Activated CD8-positive, alpha-beta memory T cell treated with anti-CD3 and anti-CD28 coated beads, Interleukin-2, amount 50 U/mL, for 1 hour (primary cell): ENCODE results near the gene ELL2.
"Not testable (repeated sequence)": the region's sequence is repeated elsewhere in the genome, so short reads cannot be mapped to it uniquely, and the experiment has no call there.

ENCODE experiments used
- DNase-seq: peaks from one replicate; pipeline ENCODE4 v3.0.0-alpha.2; 2020; ENCODE audit errors: extremely low read depth

ELL2 gene

GRCh38 chr5:95838001-95838520, 123.6 kb downstream of the ELL2 start:
- no peak for DNase-seq

GRCh38 chr5:95837492-95837891, 124.2 kb downstream of the ELL2 start:
- DNase-seq, result no peak

DNA sequence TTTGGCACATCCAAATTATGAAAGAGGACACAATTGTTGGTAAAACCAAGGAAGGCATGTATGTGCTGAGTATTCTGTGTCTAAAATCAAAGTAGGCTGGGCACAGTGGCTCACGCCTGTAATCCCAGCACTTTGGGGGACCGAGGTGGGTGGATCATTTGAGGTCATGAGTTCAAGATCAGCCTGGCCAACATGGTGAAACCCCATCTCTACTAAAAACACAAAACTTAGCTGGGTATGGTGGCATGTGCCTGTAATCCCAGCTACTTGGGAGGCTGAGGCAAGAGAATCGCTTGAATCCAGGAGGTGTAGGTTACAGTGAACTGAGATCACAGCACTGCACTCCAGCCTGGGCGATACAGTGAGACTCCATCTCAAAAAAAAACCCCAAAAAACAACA, 124.7 kb downstream of the ELL2 start:
- not testable (repeated sequence) for DNase-seq

GRCh38 chr5:95836544-95836943, 125.1 kb downstream of the ELL2 start:
- DNase-seq, result no peak

DNA sequence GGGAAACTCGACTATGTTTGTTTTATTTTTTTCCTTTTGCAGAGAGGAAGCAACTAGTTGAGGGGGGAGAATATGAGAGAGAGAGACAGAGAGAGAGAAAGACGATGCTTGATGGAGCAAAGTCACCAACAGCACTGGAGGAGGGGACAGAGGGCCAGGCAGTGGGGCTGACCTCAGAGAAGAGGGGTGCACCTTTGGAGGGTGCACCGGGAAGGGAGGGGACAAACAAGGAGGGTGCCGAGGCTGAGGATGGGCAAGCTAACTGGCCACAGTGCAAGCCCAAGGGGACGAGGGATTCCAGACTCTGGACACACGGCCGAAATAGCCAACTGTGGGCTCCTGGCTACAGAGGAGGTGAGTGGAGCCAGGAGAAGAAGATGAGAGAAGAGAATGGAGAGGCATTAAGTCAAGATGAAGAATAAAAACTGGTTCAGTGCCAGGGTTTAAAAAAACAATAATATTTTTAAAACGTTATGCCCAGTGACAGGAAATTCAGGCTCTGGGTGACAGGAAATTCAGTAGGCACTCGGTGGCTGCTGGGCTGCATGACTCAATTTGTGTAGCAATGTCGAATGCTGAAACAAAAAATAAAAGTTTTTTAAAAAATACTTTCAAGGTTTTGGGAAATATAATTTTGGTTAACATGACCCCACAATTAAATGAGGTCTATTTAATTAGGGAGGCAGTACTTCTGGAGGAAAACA, 125.8 kb downstream of the ELL2 start:
- DNase-seq, result no peak
